GM19351 (cell line): ENCODE results near the gene NEK1.

Source experiments
- ATAC-seq: cut with Tn5 transposase; IDR thresholded peaks from one replicate; pipeline ENCODE4 v1.9.1; 2021; ENCODE audit warnings: mild to moderate bottlenecking, moderate library complexity; ENCODE audit not compliant: unreplicated experiment

The NEK1 gene, protein sequence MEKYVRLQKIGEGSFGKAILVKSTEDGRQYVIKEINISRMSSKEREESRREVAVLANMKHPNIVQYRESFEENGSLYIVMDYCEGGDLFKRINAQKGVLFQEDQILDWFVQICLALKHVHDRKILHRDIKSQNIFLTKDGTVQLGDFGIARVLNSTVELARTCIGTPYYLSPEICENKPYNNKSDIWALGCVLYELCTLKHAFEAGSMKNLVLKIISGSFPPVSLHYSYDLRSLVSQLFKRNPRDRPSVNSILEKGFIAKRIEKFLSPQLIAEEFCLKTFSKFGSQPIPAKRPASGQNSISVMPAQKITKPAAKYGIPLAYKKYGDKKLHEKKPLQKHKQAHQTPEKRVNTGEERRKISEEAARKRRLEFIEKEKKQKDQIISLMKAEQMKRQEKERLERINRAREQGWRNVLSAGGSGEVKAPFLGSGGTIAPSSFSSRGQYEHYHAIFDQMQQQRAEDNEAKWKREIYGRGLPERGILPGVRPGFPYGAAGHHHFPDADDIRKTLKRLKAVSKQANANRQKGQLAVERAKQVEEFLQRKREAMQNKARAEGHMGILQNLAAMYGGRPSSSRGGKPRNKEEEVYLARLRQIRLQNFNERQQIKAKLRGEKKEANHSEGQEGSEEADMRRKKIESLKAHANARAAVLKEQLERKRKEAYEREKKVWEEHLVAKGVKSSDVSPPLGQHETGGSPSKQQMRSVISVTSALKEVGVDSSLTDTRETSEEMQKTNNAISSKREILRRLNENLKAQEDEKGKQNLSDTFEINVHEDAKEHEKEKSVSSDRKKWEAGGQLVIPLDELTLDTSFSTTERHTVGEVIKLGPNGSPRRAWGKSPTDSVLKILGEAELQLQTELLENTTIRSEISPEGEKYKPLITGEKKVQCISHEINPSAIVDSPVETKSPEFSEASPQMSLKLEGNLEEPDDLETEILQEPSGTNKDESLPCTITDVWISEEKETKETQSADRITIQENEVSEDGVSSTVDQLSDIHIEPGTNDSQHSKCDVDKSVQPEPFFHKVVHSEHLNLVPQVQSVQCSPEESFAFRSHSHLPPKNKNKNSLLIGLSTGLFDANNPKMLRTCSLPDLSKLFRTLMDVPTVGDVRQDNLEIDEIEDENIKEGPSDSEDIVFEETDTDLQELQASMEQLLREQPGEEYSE (N-terminal part only)

DNA sequence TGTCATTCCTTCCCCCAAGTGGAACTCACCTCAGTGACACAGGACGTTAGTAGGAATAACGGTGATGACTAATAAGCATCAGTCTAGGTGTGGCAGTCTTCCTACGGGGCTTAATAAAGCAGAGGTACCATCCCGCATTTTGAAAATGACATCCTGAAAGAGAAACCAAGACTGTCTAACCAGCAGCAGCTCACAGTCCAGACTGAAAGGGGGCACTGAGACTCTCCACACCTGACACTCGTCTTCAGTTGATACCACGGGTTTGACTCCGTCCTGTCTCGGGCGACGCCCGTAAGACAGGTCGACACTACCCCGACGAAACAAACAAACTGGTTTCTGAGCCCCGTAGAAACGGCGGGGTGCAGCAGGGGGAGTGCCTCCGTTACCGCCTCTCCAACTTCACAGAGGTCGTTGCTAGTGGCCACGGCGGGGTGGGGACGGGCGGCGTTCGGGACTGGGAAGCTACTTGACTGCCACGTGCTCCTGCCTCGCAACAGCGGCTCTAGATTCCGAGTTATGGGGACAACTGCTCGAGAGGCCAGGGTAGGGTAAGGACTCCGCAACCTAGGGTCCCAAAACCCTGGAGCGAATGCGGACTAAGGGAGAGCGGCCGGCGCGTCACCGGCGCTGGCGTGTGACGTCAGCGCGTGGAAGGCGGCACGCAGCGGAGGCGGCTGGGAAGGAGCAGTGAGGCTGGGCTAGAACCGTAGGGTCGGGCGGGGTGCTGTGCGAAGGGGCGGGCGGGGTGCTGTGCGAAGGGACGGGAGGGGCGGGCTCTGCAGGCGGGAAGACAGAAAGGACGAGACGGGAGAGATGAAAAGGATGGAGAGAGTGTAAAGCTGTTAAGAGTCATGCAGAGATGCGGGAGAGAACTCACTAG is at the start of gene NEK1:
TSS of gene NEK1 (minus strand) at position 593 of the 880 bp plus-strand sequence. CDS start 9,953 bp downstream, outside the sequence.
- ATAC-seq = peak; percentile 84

DNA sequence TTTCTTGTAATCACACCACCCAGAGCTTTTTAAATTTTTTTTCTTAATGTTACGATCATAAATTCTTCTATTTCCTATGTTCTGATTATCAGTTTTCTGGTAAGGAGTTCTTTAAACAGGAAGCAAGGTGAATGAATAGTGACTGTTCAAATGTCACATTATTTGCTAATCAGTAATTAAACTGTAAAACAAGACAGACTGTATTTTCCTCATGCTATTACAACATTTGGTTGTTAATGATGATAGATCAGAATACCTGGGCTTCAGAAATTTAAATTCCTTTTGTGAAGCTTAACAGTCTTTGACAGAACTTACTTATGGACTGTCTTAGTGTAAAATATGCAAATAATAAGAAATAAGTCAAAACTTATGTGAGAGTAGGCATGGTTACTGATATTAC is 49.4 kb upstream of the NEK1 start:
- no peak for ATAC-seq

DNA sequence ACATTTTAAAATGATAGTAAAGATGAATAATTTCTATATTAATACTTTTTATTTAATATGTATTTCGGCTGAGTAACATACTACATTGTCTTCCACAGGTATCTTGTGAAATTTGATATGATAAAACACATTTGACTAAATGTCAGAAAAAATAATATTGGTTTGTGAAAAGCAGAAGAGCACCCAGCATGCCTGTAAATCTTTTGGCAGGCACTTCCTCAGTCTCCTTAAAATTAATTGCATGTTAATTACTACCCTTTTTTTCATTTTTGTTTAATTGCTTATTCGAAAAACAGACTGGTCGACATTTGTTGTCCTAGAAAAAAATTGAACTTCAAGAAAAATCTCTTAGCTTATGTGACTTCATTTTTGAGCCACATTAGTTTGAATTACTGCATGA is 48.5 kb upstream of the NEK1 start:
- no peak for ATAC-seq

- peak; percentile 98 for ATAC-seq
These were observed 47.6 kb upstream of the NEK1 start for GRCh38 chr4:169659716-169660670.

GRCh38 chr4:169658975-169659715 is 46.8 kb upstream of the NEK1 start:
- ATAC-seq = no peak

- no peak for ATAC-seq
These were observed 45.8 kb upstream of the NEK1 start for GRCh38 chr4:169658196-169658595.

- no peak for ATAC-seq
These were observed 45.2 kb upstream of the NEK1 start for GRCh38 chr4:169657470-169658107.

DNA sequence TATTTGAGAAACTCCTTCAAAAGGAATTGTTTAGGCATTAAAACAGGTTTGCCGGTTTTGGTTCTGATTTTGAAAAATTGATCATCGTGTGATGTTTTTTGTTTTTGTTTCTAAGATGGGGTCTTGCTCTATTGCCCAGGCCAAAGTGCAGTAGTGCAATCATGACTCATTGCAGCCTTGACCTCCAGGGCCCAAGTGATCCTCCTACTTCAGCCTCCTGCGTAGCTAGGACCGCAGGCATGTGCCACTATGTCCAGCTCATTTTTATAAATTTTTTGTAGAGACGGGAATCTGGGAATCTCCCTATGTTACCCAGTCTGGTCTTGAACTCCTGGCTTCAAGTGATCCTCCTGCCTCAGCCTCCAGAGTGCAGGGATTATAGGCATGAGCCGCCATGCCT is 43.0 kb upstream of the NEK1 start:
- ATAC-seq = no peak

GRCh38 chr4:169652535-169652934 is 40.2 kb upstream of the NEK1 start:
- peak; percentile 50 for ATAC-seq

GRCh38 chr4:169650227-169650936 is 38.0 kb upstream of the NEK1 start:
- ATAC-seq = no peak

- ATAC-seq = no peak
These were observed 37.3 kb upstream of the NEK1 start for GRCh38 chr4:169649545-169650226.

DNA sequence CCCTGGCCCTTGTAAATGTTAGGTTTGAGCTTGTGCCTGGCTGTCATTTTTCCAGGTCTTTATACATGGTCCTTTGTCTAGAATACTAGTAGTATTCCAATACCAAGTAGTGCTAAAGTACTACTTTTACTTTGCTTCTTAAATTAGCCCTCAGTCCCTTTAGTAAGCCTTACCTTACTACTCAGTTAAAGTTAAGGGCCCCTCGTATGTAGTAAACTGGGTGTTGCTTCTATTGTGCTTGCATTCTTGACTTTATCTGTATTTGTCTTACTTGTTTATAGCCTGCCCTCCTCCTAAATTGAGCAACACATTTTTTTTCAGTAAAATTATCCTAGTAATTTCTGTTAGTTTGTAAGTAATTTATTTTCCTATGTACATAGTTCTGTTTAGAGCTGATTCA is 33.2 kb upstream of the NEK1 start:
- no peak for ATAC-seq

GRCh38 chr4:169644802-169645201 is 32.4 kb upstream of the NEK1 start:
- no peak for ATAC-seq

DNA sequence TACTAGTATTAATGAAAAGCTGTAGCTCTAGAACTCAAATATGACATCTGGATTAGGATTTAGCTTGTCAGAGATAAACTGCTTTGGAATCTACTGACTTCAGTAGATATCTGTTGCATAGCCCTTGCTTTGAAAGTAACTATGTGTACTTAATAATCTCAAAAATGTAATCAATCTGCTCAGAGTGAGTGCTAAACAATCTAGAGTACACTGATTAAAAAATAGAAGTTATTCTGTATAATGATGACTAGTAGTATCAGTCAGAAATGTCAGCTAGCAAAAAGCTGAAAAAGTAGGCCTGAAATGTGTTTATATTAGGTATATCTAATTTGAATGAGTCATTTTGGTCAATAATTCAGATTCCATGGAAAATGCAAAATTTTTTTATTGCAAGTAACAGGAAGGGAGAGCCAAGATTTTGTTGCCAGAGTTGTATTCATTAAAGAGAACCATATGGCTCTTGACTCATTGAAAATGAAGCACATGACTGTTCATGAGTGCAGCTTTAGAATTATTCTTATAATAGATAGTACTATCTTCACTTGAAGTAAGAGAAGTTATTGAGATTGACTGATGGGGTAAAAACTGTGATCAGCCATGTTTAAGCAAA is 28.0 kb upstream of the NEK1 start:
- no peak for ATAC-seq

DNA sequence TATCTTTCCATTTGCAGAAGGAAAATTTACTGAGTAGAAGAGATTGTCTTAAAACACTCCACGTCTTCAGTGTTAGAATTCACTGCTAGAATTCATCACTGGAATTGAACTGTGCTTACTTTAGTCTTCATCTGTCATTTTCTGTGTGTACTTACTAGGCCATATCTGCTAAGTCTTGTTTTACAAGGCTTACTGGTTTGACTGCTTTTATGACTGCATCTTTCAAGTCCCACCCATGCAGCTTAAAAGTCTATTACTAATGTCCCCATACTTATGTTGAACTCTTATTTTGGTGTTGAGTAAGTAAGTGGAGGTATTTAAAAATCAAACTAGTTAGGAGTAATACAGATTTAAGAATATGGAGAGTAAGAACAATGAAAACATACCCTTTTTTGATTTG is 22.6 kb upstream of the NEK1 start:
- no peak for ATAC-seq

DNA sequence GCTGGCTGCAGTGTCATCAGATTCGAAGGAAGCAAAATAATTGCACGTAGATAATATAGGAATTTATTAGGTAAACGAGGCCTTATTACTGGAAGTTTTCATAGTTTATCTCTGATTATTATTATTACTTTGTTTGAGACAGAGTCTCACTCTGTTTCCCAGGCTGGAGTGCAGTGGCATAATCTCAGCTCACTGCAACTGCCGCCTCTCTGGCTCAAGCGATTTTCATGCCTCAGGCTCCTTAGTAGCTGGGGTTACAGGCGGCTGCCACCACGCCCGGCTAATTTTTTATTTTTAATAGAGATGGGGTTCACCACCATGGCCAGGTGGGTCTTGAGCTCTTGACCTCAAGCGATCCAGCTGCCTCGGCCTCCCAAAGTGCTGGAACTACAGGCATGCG is 20.5 kb upstream of the NEK1 start:
- ATAC-seq = no peak
